WERI-Rb-1 (cell line): ENCODE measurements around the gene ABAT.

Experiments used
- DNase-seq: peaks from one replicate; pipeline ENCODE4 v3.0.0-alpha.2; 2020
- H3K27ac ChIP-seq: fragments of 250-450 bp; sonication (Bioruptor Pico); 2 replicates; pipeline ENCODE4 v1.5.1; 2020; ENCODE audit warnings: mild to moderate bottlenecking, moderate library complexity
- H3K27me3 ChIP-seq: fragments of 250-450 bp; sonication (Bioruptor Pico); 2 replicates; pipeline ENCODE4 v1.5.1; 2021; ENCODE audit warnings: mild to moderate bottlenecking, low read depth, moderate library complexity; ENCODE audit not compliant: insufficient read depth, severe bottlenecking
- H3K36me3 ChIP-seq: fragments of 250-450 bp; sonication (Bioruptor Pico); 2 replicates; pipeline ENCODE4 v1.5.1; 2020; ENCODE audit warnings: mild to moderate bottlenecking, moderate library complexity
- H3K4me3 ChIP-seq: 2 replicates; pipeline ENCODE4 v1.5.1; 2011; ENCODE audit warnings: low read depth, mild to moderate bottlenecking, control low read depth, low read length
- H3K9me3 ChIP-seq: fragments of 250-450 bp; sonication (Bioruptor Pico); 2 replicates; pipeline ENCODE4 v1.5.1; 2021; ENCODE audit warnings: mild to moderate bottlenecking, moderate library complexity; ENCODE audit not compliant: severe bottlenecking
- CTCF ChIP-seq: IDR thresholded peaks from 2 replicates; pipeline ENCODE4 v1.5.1; 2011; ENCODE audit warnings: low read depth, mild to moderate bottlenecking, control low read depth, inconsistent platforms, low read length

The ABAT gene

GRCh38 chr16:8751481-8752311 lies 77.3 kb downstream of the ABAT start:
- no peak for TF ChIP-seq CTCF
- no peaks in the 10 kb centered on the region for H3K27me3 ChIP-seq
- H3K27ac ChIP-seq: no peak overlapping the region
- H3K9me3 ChIP-seq: no peaks in the 10 kb centered on the region
- no peak for DNase-seq
- no peaks in the 10 kb centered on the region for H3K36me3 ChIP-seq
- no peak overlapping the region for H3K4me3 ChIP-seq

DNA sequence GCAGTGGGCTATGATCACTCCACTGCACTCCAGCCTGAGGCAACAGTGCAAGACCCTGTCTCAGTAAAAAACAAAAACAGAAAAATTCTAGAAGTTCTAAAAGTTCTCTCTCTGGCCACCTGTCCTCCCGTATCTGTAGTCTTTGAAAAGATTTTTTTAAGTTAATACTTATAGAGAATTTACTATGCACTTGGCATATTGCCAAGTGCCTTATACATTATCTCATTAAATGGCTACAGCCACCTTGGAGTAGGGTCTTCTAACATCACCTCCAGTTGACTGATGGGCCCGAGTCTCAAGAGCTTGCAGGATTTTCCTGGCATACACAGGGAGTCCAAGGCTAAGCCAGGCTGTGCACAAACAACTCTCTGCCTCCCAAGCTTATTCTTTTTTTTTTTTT lies 78.3 kb downstream of the ABAT start:
- H3K4me3 ChIP-seq: no peak overlapping the region
- no peak for TF ChIP-seq CTCF
- H3K27ac ChIP-seq: no peak overlapping the region
- no peaks in the 10 kb centered on the region for H3K36me3 ChIP-seq
- no peaks in the 10 kb centered on the region for H3K9me3 ChIP-seq
- H3K27me3 ChIP-seq: no peaks in the 10 kb centered on the region
- no peak for DNase-seq

- DNase-seq: no peak
- no peak for TF ChIP-seq CTCF
- H3K9me3 ChIP-seq: no peaks in the 10 kb centered on the region
- H3K36me3 ChIP-seq: no peaks in the 10 kb centered on the region
- H3K27me3 ChIP-seq: no peaks in the 10 kb centered on the region
- H3K4me3 ChIP-seq: no peak overlapping the region
- no peak overlapping the region for H3K27ac ChIP-seq
Measured at GRCh38 chr16:8753416-8754054, 79.1 kb downstream of the ABAT start.

DNA sequence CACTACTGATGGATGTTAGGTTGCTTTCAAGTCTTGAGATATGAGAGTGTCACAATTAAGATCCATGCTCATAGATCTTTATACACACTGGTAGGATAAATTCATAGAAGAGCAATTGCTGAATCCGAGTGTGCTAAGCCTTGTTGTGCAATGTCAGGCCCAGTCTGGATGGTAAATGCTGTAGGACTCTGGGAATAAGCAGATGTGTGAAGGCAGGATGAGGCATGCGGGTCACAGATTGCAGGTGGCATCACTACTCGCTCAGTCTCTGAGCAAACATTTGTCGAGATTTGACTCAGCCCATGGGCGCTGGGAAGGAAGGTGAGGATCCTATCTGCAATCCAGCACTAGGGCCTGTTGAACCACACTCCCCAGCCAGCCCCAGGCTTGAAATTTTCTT lies 82.3 kb downstream of the ABAT start:
- H3K9me3 ChIP-seq: no peaks in the 10 kb centered on the region
- H3K27ac ChIP-seq: no peak overlapping the region
- TF ChIP-seq CTCF: no peak
- H3K27me3 ChIP-seq: peaks cover 5% of the 10 kb centered on the region
- no peak for DNase-seq
- no peak overlapping the region for H3K4me3 ChIP-seq
- H3K36me3 ChIP-seq: no peaks in the 10 kb centered on the region

DNA sequence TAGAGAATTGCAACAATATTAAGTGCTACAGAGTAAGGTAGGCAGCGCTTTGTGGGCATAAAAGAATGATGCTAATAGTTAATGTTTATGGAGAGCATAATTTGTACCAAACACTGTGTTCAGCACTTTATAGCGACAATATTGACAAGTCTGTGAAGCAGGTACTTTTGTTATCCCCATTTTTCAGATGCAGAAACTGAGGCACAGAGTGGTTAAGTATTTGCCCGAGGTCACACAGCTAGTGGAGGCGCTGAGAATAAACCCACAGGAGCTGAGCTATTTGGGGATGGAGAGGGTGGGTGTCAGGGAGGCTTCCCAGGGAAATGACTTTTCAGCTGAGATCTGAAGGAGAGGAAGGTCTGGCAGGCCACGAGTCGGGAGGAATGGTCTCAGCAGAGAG lies 83.6 kb downstream of the ABAT start:
- H3K36me3 ChIP-seq: no peaks in the 10 kb centered on the region
- no peaks in the 10 kb centered on the region for H3K9me3 ChIP-seq
- H3K4me3 ChIP-seq: no peak overlapping the region
- H3K27ac ChIP-seq: no peak overlapping the region
- H3K27me3 ChIP-seq: peaks cover 5% of the 10 kb centered on the region
- no peak for TF ChIP-seq CTCF
- no peak for DNase-seq

GRCh38 chr16:8760021-8760420 lies 85.6 kb downstream of the ABAT start:
- Histone ChIP-seq H3K4me3 (no peak overlapping the region), H3K27ac (no peak overlapping the region), H3K27me3 (peaks cover 5% of the 10 kb centered on the region), H3K36me3 (no peaks in the 10 kb centered on the region), H3K9me3 (no peaks in the 10 kb centered on the region)
- DNase-seq: no peak
- no peak for TF ChIP-seq CTCF
